ENCODE data around the gene LIN7B. TPM values are rescaled to one million over a fixed set of nuclear protein-coding genes. Genes with fewer than 3 reads are reported as not detected.

Gene LIN7B
- total RNA-seq, 2 experiments from 2014 or later: 3.6 to 5.5 TPM

DNA sequence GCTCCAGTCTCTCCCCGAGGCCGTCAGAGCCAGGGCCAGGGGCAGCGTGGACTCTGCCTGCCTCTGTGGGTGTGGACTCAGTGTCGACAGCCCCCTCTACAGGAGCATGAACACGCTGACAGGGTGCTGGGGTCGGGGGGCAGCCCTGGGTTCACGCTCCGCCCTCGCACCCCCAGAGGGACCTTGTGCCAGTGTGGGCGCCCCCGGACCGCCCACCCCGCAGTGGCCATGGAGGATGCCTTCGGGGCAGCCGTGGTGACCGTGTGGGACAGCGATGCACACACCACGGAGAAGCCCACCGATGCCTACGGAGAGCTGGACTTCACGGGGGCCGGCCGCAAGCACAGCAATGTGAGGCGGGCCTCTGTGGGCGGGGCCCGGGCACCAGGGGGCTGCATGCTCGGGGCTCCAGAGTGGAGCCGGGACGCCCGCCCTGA, 51.7 kb downstream of the LIN7B start:
- H3K4me1 ChIP-seq (ENCODE audit: insufficient read depth, low read length, poor library complexity, severe bottlenecking): no peaks in the 10 kb centered on the region
- BruUV-seq (replicated peaks): no TSS peak
- H4K20me1 ChIP-seq (ENCODE audit: insufficient read depth, low read length): no peaks in the 10 kb centered on the region
- no peaks in the 10 kb centered on the region for H3K79me2 ChIP-seq (ENCODE audit: insufficient read depth, low read depth, low read length)
- H3K4me2 ChIP-seq (ENCODE audit: low read length): no peak overlapping the region
- POLR2A ChIA-PET: no interaction called here
- no peak overlapping the region for H2AFZ ChIP-seq (ENCODE audit: low read length)
- no peak overlapping the region for H3K27ac ChIP-seq (ENCODE audit: low read depth, low read length, poor library complexity, severe bottlenecking)
- H3K36me3 ChIP-seq (ENCODE audit: insufficient read depth, low read length): no peaks in the 10 kb centered on the region
- no peaks in the 10 kb centered on the region for H3K9me2 ChIP-seq (ENCODE audit: insufficient read depth, low read length)
- no peak overlapping the region for H3K4me3 ChIP-seq (ENCODE audit: low read depth, low read length, poor library complexity, severe bottlenecking)
- DNase-seq (ENCODE audit: low spot score): no peak
- CTCF ChIA-PET (ENCODE audit: unreplicated experiment): no interaction called here
- intact Hi-C loops (cut with micrococcal nuclease; ENCODE audit: unreplicated experiment): no loop called here
- TF ChIP-seq, protein P1, sequence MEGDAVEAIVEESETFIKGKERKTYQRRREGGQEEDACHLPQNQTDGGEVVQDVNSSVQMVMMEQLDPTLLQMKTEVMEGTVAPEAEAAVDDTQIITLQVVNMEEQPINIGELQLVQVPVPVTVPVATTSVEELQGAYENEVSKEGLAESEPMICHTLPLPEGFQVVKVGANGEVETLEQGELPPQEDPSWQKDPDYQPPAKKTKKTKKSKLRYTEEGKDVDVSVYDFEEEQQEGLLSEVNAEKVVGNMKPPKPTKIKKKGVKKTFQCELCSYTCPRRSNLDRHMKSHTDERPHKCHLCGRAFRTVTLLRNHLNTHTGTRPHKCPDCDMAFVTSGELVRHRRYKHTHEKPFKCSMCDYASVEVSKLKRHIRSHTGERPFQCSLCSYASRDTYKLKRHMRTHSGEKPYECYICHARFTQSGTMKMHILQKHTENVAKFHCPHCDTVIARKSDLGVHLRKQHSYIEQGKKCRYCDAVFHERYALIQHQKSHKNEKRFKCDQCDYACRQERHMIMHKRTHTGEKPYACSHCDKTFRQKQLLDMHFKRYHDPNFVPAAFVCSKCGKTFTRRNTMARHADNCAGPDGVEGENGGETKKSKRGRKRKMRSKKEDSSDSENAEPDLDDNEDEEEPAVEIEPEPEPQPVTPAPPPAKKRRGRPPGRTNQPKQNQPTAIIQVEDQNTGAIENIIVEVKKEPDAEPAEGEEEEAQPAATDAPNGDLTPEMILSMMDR (conservative IDR thresholded peaks at IDR 0.05; ENCODE audit: low read length): no peak
- no peak for TF ChIP-seq EZH2phosphoT487 (IDR thresholded peaks at IDR 0.05; ENCODE audit: borderline replicate concordance, low read depth, low read length)
- H3K9me3 ChIP-seq (ENCODE audit: low read length): no peaks in the 10 kb centered on the region

DNA sequence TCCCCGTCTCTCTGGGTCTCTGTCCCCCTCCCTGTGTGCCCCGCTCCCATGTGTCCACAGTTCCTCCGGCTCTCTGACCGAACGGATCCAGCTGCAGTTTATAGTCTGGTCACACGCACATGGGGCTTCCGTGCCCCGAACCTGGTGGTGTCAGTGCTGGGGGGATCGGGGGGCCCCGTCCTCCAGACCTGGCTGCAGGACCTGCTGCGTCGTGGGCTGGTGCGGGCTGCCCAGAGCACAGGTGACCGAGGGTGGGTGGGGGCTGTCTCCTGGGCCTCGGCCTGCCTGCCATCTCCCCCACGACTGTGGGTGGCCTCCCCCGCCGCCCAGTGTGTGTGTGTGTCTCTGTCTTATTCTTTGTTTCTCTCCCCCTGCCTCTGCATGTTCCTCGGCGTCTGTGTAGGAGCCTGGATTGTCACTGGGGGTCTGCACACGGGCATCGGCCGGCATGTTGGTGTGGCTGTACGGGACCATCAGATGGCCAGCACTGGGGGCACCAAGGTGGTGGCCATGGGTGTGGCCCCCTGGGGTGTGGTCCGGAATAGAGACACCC, 53.8 kb downstream of the LIN7B start:
- no peak for DNase-seq (ENCODE audit: low spot score)
- H3K27ac ChIP-seq (ENCODE audit: low read depth, low read length, poor library complexity, severe bottlenecking): no peak overlapping the region
- ChIA-PET CTCF (ENCODE audit: unreplicated experiment) (no interaction called here), POLR2A (no interaction called here)
- H3K9me2 ChIP-seq (ENCODE audit: insufficient read depth, low read length): no peaks in the 10 kb centered on the region
- H3K4me3 ChIP-seq (ENCODE audit: low read depth, low read length, poor library complexity, severe bottlenecking): no peak overlapping the region
- H3K79me2 ChIP-seq (ENCODE audit: insufficient read depth, low read depth, low read length): no peaks in the 10 kb centered on the region
- no peaks in the 10 kb centered on the region for H3K36me3 ChIP-seq (ENCODE audit: insufficient read depth, low read length)
- BruUV-seq (replicated peaks): no TSS peak
- no peak overlapping the region for H2AFZ ChIP-seq (ENCODE audit: low read length)
- H3K4me1 ChIP-seq (ENCODE audit: insufficient read depth, low read length, poor library complexity, severe bottlenecking): no peaks in the 10 kb centered on the region
- H3K9me3 ChIP-seq (ENCODE audit: low read length): no peaks in the 10 kb centered on the region
- TF ChIP-seq EZH2phosphoT487 (IDR thresholded peaks at IDR 0.05; ENCODE audit: borderline replicate concordance, low read depth, low read length): no peak
- TF ChIP-seq, protein P1 (conservative IDR thresholded peaks at IDR 0.05; ENCODE audit: low read length): no peak
- intact Hi-C loops (cut with micrococcal nuclease; ENCODE audit: unreplicated experiment): no loop called here
- H3K4me2 ChIP-seq (ENCODE audit: low read length): no peak overlapping the region
- H4K20me1 ChIP-seq (ENCODE audit: insufficient read depth, low read length): no peaks in the 10 kb centered on the region

Small RNA genes within 50 kb of the gene (small RNA-seq; reads per million reads assigned to genes)
- gene RN7SL708P: not detected

Other genes with a start within 250 kb of the LIN7B start
- gene PLEKHA4, start 245.8 kb upstream of the LIN7B start, total RNA-seq (2014; rRNA removed; shearing (Covaris generic)): 4.7 and 8.4 TPM in 2 replicates
- 8.1 and 8.8 TPM in 2 replicates for gene PLEKHA4, start 245.8 kb upstream of the LIN7B start, total RNA-seq (2022)
- gene PPP1R15A, start 241.9 kb upstream of the LIN7B start, total RNA-seq (2014; rRNA removed; shearing (Covaris generic)): 31.5 and 31.7 TPM in 2 replicates
- gene PPP1R15A, start 241.9 kb upstream of the LIN7B start, total RNA-seq (2022): 23.4 and 23.8 TPM in 2 replicates
- gene TULP2, start 215.6 kb upstream of the LIN7B start, total RNA-seq (2014; rRNA removed; shearing (Covaris generic)): 0.47 TPM in 1 of 2 replicates, not detected in the other
- 1.6 and 2.9 TPM in 2 replicates for gene TULP2, start 215.6 kb upstream of the LIN7B start, total RNA-seq (2022)
- 72.6 and 88.7 TPM in 2 replicates for gene NUCB1, start 214.1 kb upstream of the LIN7B start, total RNA-seq (2014; rRNA removed; shearing (Covaris generic))
- gene NUCB1, start 214.1 kb upstream of the LIN7B start, total RNA-seq (2022): 73.6 and 85.3 TPM in 2 replicates
- gene DHDH, start 180.7 kb upstream of the LIN7B start, total RNA-seq (2014; rRNA removed; shearing (Covaris generic)): not detected in 2 replicates
- 0.53 TPM in 1 of 2 replicates, not detected in the other for gene DHDH, start 180.7 kb upstream of the LIN7B start, total RNA-seq (2022)
- 94.9 and 95.2 TPM in 2 replicates for gene BAX, start 159.5 kb upstream of the LIN7B start, total RNA-seq (2014; rRNA removed; shearing (Covaris generic))
- 83.9 and 93.7 TPM in 2 replicates for gene BAX, start 159.5 kb upstream of the LIN7B start, total RNA-seq (2022)
- gene FTL, start 149.1 kb upstream of the LIN7B start, total RNA-seq (2014; rRNA removed; shearing (Covaris generic)): 562 and 602 TPM in 2 replicates
- gene FTL, start 149.1 kb upstream of the LIN7B start, total RNA-seq (2022): 438 and 467 TPM in 2 replicates
- gene GYS1, start 121.1 kb upstream of the LIN7B start, total RNA-seq (2014; rRNA removed; shearing (Covaris generic)): 12.5 and 20.0 TPM in 2 replicates
- 28.9 and 29.9 TPM in 2 replicates for gene GYS1, start 121.1 kb upstream of the LIN7B start, total RNA-seq (2022)
- gene RUVBL2, start 120.5 kb upstream of the LIN7B start, total RNA-seq (2014; rRNA removed; shearing (Covaris generic)): 265 and 272 TPM in 2 replicates
- gene RUVBL2, start 120.5 kb upstream of the LIN7B start, total RNA-seq (2022): 125 and 146 TPM in 2 replicates
- gene LHB, start 97.3 kb upstream of the LIN7B start, total RNA-seq (2014; rRNA removed; shearing (Covaris generic)): 1.1 TPM in 1 of 2 replicates, not detected in the other
- not detected in 2 replicates for gene LHB, start 97.3 kb upstream of the LIN7B start, total RNA-seq (2022)
- gene CGB3, start 90.0 kb upstream of the LIN7B start, total RNA-seq (2014; rRNA removed; shearing (Covaris generic)): not detected in 2 replicates
- gene CGB3, start 90.0 kb upstream of the LIN7B start, total RNA-seq (2022): not detected in 2 replicates
- gene CGB2, start 82.5 kb upstream of the LIN7B start, total RNA-seq (2014; rRNA removed; shearing (Covaris generic)): not detected in 2 replicates
- gene CGB2, start 82.5 kb upstream of the LIN7B start, total RNA-seq (2022): not detected in 2 replicates
- gene CGB1, start 77.5 kb upstream of the LIN7B start, total RNA-seq (2014; rRNA removed; shearing (Covaris generic)): not detected in 2 replicates
- gene CGB1, start 77.5 kb upstream of the LIN7B start, total RNA-seq (2022): not detected in 2 replicates
- gene CGB5, start 70.5 kb upstream of the LIN7B start, total RNA-seq (2014; rRNA removed; shearing (Covaris generic)): not detected in 2 replicates
- gene CGB5, start 70.5 kb upstream of the LIN7B start, total RNA-seq (2022): not detected in 2 replicates
- gene CGB8, start 65.3 kb upstream of the LIN7B start, total RNA-seq (2014; rRNA removed; shearing (Covaris generic)): not detected in 2 replicates
- gene CGB8, start 65.3 kb upstream of the LIN7B start, total RNA-seq (2022): not detected in 2 replicates
- not detected in 2 replicates for gene CGB7, start 56.6 kb upstream of the LIN7B start, total RNA-seq (2014; rRNA removed; shearing (Covaris generic))
- not detected in 2 replicates for gene CGB7, start 56.6 kb upstream of the LIN7B start, total RNA-seq (2022)
- not detected in 2 replicates for gene NTF4, start 49.6 kb upstream of the LIN7B start, total RNA-seq (2014; rRNA removed; shearing (Covaris generic))
- gene NTF4, start 49.6 kb upstream of the LIN7B start, total RNA-seq (2022): not detected in 2 replicates
- not detected in 2 replicates for gene KCNA7, start 41.7 kb upstream of the LIN7B start, total RNA-seq (2014; rRNA removed; shearing (Covaris generic))
- gene KCNA7, start 41.7 kb upstream of the LIN7B start, total RNA-seq (2022): not detected in 2 replicates
- gene SNRNP70, start 28.9 kb upstream of the LIN7B start, total RNA-seq (2014; rRNA removed; shearing (Covaris generic)): 392 and 446 TPM in 2 replicates
- 181 and 198 TPM in 2 replicates for gene SNRNP70, start 28.9 kb upstream of the LIN7B start, total RNA-seq (2022)
- gene C19orf73, start 4.8 kb downstream of the LIN7B start, total RNA-seq (2014; rRNA removed; shearing (Covaris generic)): 5.9 and 8.3 TPM in 2 replicates
- 2.5 and 4.4 TPM in 2 replicates for gene C19orf73, start 4.8 kb downstream of the LIN7B start, total RNA-seq (2022)
- 17.1 and 21.2 TPM in 2 replicates for gene PPFIA3, start 5.2 kb downstream of the LIN7B start, total RNA-seq (2014; rRNA removed; shearing (Covaris generic))
- 16.2 and 17.8 TPM in 2 replicates for gene PPFIA3, start 5.2 kb downstream of the LIN7B start, total RNA-seq (2022)
- gene HRC, start 41.0 kb downstream of the LIN7B start, total RNA-seq (2014; rRNA removed; shearing (Covaris generic)): not detected in 2 replicates
- not detected in 2 replicates for gene HRC, start 41.0 kb downstream of the LIN7B start, total RNA-seq (2022)
- 11.6 and 20.9 TPM in 2 replicates for gene TRPM4, start 43.4 kb downstream of the LIN7B start, total RNA-seq (2014; rRNA removed; shearing (Covaris generic))
- gene TRPM4, start 43.4 kb downstream of the LIN7B start, total RNA-seq (2022): 36.2 and 44.2 TPM in 2 replicates
- 2.5 and 2.8 TPM in 2 replicates for gene SLC6A16, start 210.8 kb downstream of the LIN7B start, total RNA-seq (2014; rRNA removed; shearing (Covaris generic))
- 15.8 and 21.7 TPM in 2 replicates for gene SLC6A16, start 210.8 kb downstream of the LIN7B start, total RNA-seq (2022)
- 170 and 219 TPM in 2 replicates for gene CD37, start 221.0 kb downstream of the LIN7B start, total RNA-seq (2014; rRNA removed; shearing (Covaris generic))
- 279 and 352 TPM in 2 replicates for gene CD37, start 221.0 kb downstream of the LIN7B start, total RNA-seq (2022)
- 5.3 and 7.4 TPM in 2 replicates for gene TEAD2, start 248.0 kb downstream of the LIN7B start, total RNA-seq (2014; rRNA removed; shearing (Covaris generic))
- 4.9 and 7.6 TPM in 2 replicates for gene TEAD2, start 248.0 kb downstream of the LIN7B start, total RNA-seq (2022)
- gene DKKL1, start 249.5 kb downstream of the LIN7B start, total RNA-seq (2014; rRNA removed; shearing (Covaris generic)): 0.15 and 0.63 TPM in 2 replicates
- 0.61 and 0.79 TPM in 2 replicates for gene DKKL1, start 249.5 kb downstream of the LIN7B start, total RNA-seq (2022)